CD4-positive, alpha-beta T cell (primary cell): ENCODE results near the gene ABCC11. TPM values are rescaled to one million over a fixed set of nuclear protein-coding genes. Genes with fewer than 3 reads are reported as not detected.
"Not testable (repeated sequence)": the region's sequence is repeated elsewhere in the genome, so short reads cannot be mapped to it uniquely, and the experiment has no call there.

ENCODE experiments used
- ATAC-seq: fragments of 200-7000 bp; cut with Tn5 transposase; one replicate; pipeline ENCODE4 v1.10.0; 2022; ENCODE audit warnings: mild to moderate bottlenecking; ENCODE audit not compliant: poor library complexity
- CTCF ChIA-PET: fragments of 350-600 bp; sonication (Branson Sonifier 250); formaldehyde crosslinking; loops from one replicate; lab custom pipeline; 2021; ENCODE audit warnings: antibody characterized with exemption, inconsistent platforms; lab: Charles Lee
- POLR2A ChIA-PET: fragments of 350-600 bp; sonication (Branson Sonifier 250); formaldehyde crosslinking; loops from one replicate; lab custom pipeline; 2021; ENCODE audit warnings: antibody characterized with exemption, inconsistent platforms; lab: Charles Lee
- DNase-seq, 14 experiments: peaks; one replicate each; pipeline ENCODE4 v3.0.0-alpha.2; 2013 to 2020; ENCODE audit warnings: mixed read lengths in 2 of 14
- H3K27ac ChIP-seq, 2 donors: one replicate each; pipeline versions ENCODE4 v1.5.1 to v1.7.0; 2013; ENCODE audit warnings: low read length in 2 of 2, low read depth in 1 of 2, mild to moderate bottlenecking in 1 of 2
- H3K27me3 ChIP-seq, 2 experiments: 1 replicate in 1 of 2; 2 replicates in 1 of 2; pipeline versions ENCODE4 v1.6.1 to v1.7.0; 2013; ENCODE audit warnings: low read length in 2 of 2, control low read depth in 1 of 2, mild to moderate bottlenecking in 1 of 2, moderate library complexity in 1 of 2; ENCODE audit not compliant: insufficient read depth in 2 of 2, control insufficient read depth in 1 of 2
- H3K36me3 ChIP-seq: one replicate; pipeline ENCODE4 v1.6.1; 2013; ENCODE audit warnings: low read length, control low read depth; ENCODE audit not compliant: insufficient read depth
- H3K4me1 ChIP-seq: one replicate; pipeline ENCODE4 v1.6.1; 2013; ENCODE audit warnings: low read length, control low read depth; ENCODE audit not compliant: insufficient read depth
- H3K4me3 ChIP-seq: one replicate; pipeline ENCODE4 v1.5.1; 2013; ENCODE audit warnings: mild to moderate bottlenecking, low read length, moderate library complexity
- H3K9me3 ChIP-seq, 2 experiments: 1 replicate in 1 of 2; 2 replicates in 1 of 2; pipeline versions ENCODE4 v1.6.1 to v1.7.0; 2013; ENCODE audit warnings: low read length in 2 of 2, mild to moderate bottlenecking in 2 of 2, control low read depth in 1 of 2, moderate library complexity in 1 of 2; ENCODE audit not compliant: control insufficient read depth in 1 of 2, insufficient read depth in 1 of 2
- H3K27ac Mint-ChIP-seq: one replicate; pipeline ENCODE4 v1.8.0; 2020; ENCODE audit warnings: mixed read lengths
- H3K27me3 Mint-ChIP-seq: one replicate; pipeline ENCODE4 v1.8.0; 2021; ENCODE audit warnings: mixed read lengths
- H3K36me3 Mint-ChIP-seq: one replicate; pipeline ENCODE4 v1.8.0; 2021; ENCODE audit warnings: low read depth, mixed read lengths
- H3K4me1 Mint-ChIP-seq: one replicate; pipeline ENCODE4 v1.8.0; 2021; ENCODE audit warnings: low read depth, mixed read lengths
- H3K4me3 Mint-ChIP-seq: one replicate; pipeline ENCODE4 v1.8.0; 2020; ENCODE audit warnings: mild to moderate bottlenecking, mixed read lengths
- H3K9me3 Mint-ChIP-seq: one replicate; pipeline ENCODE4 v1.8.0; 2020; ENCODE audit warnings: mixed read lengths
- CTCF ChIP-seq: fragments of 200-600 bp; IDR thresholded peaks from one replicate; pipeline ENCODE4 v1.8.0; 2022; ENCODE audit warnings: antibody characterized with exemption, mild to moderate bottlenecking
- intact Hi-C, 2 experiments: fragments of 100-400 bp; cut with DNase I in 1 of 2; cut with micrococcal nuclease in 1 of 2; formaldehyde crosslinking; loops; one replicate each; pipeline versions ENCODE4 v1.15.1 to v1.9.0; 2023 to 2025; cut with DNase I, micrococcal nuclease
- total RNA-seq, 174 experiments: library from RNA in 2 of 174; stranded (reverse) in 2 of 174; gene quantifications; one replicate each; pipeline ENCODE4 v1.2.3 and lab custom pipeline; 2021 to 2026

Gene ABCC11
- total RNA-seq, 2 experiments from 2014 or later, result 0.08 TPM; not detected in 1

DNA sequence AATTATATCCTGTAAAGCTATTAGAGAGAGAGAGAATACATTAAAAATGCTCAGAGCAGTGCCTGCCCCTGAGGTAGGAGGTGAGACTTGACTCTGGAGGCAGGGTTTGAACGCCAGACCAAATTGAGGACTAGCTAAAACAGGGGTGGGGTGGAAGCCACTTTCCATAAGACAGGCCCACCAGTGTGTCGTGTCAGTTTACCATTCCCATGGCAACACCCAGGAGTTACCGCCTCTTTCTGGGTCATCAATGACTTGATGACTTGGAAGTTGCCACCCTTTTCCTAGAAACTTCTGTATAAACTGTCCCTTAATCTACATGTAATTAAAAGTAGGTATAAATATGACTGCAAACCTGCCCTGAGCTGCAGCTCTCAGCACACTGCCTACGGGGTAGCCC is 59.6 kb downstream of the ABCC11 start:
- Mint-ChIP-seq H3K9me3 (no peaks in the 10 kb centered on the region), H3K36me3 (no peaks in the 10 kb centered on the region), H3K27me3 (no peaks in the 10 kb centered on the region), H3K4me3 (no peak overlapping the region), H3K27ac (no peak overlapping the region), H3K4me1 (no peaks in the 10 kb centered on the region)
- ATAC-seq, result no peak
- Histone ChIP-seq H3K4me3 (no peak overlapping the region), H3K27ac (no peak overlapping the region), H3K36me3 (no peaks in the 10 kb centered on the region), H3K27me3 (no peaks in the 10 kb centered on the region), H3K4me1 (no peaks in the 10 kb centered on the region), H3K9me3 (no peaks in the 10 kb centered on the region)
- no peak for DNase-seq
- ChIA-PET POLR2A (no interaction called here), CTCF (no interaction called here)
- no peak for TF ChIP-seq CTCF
- intact Hi-C loops, result no loop called here

DNA sequence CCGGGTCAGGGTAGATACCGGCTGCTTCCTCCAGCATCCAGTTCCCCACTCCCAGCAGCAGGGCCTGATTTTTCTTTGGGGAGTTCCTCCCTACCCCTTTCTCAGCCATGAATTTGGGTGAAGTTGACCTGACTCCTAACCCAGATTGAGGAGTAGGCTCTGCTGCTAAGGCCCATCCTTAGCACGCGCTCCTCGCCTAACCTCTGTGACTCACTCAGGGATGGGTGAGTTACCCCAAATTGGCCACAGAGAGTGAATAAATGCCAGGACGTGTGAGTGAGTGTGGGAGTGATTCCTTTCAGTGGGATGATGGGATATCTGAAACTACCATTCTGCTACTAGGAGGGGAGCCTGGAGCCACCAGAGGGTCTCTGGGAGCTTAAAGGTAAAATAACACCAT is 62.7 kb downstream of the ABCC11 start:
- no peaks in the 10 kb centered on the region for H3K36me3 ChIP-seq
- H3K4me3 ChIP-seq, result no peak overlapping the region
- no peaks in the 10 kb centered on the region for H3K4me1 Mint-ChIP-seq
- H3K27me3 ChIP-seq, result no peaks in the 10 kb centered on the region
- no peak overlapping the region for H3K4me3 Mint-ChIP-seq
- ChIA-PET POLR2A (no interaction called here), CTCF (no interaction called here)
- DNase-seq (no peak), ATAC-seq (no peak)
- H3K4me1 ChIP-seq, result no peaks in the 10 kb centered on the region
- intact Hi-C loops, result no loop called here
- H3K9me3 ChIP-seq, result no peaks in the 10 kb centered on the region
- no peaks in the 10 kb centered on the region for H3K9me3 Mint-ChIP-seq
- H3K36me3 Mint-ChIP-seq, result no peaks in the 10 kb centered on the region
- TF ChIP-seq CTCF, result no peak
- H3K27me3 Mint-ChIP-seq, result no peaks in the 10 kb centered on the region
- H3K27ac ChIP-seq, result no peak overlapping the region
- H3K27ac Mint-ChIP-seq, result no peak overlapping the region

DNA sequence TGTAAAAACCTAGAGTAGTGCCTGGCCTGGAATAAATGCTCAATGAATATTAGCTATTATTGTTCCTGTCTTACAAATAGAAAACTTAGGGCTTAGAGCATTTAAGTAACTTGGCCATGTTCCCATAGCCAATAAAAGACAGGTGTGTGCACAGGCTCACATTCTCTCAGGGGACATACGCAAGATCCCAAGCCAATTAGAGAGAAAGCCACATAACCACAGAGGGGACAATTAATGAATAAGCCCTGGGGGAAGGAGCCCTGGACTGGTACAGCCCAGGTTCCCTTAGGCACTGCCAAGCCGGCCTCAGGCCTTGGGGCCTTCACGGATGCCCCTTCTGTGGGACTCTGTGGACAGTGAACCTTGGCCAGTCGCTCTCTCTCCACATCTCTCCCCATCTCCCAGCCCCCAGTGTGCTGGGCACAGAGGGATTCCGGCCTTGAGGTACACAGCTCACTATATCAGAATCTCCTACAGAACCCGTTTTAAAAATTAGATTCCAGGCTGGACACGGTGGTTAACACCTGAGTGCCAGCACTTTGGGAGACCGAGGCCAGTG is 64.3 kb downstream of the ABCC11 start:
- TF ChIP-seq CTCF, result no peak
- Histone ChIP-seq H3K9me3 (no peaks in the 10 kb centered on the region), H3K27ac (no peak overlapping the region), H3K27me3 (peaks cover 0 to 2% of the 10 kb centered on the region in 2 experiments), H3K4me1 (no peaks in the 10 kb centered on the region), H3K4me3 (no peak overlapping the region), H3K36me3 (no peaks in the 10 kb centered on the region)
- no peak overlapping the region for H3K4me3 Mint-ChIP-seq
- H3K4me1 Mint-ChIP-seq, result no peaks in the 10 kb centered on the region
- intact Hi-C loops, result no loop called here
- no peaks in the 10 kb centered on the region for H3K9me3 Mint-ChIP-seq
- DNase-seq, result no peak
- ChIA-PET CTCF (no interaction called here), POLR2A (interaction anchor here (0.6 kb wide), 1 partner anchor 12 kb away, joined by 5 read pairs; no protein-coding TSS in a partner anchor)
- no peak for ATAC-seq
- H3K36me3 Mint-ChIP-seq, result no peaks in the 10 kb centered on the region
- H3K27ac Mint-ChIP-seq, result no peak overlapping the region
- H3K27me3 Mint-ChIP-seq, result peaks cover 2% of the 10 kb centered on the region

DNA sequence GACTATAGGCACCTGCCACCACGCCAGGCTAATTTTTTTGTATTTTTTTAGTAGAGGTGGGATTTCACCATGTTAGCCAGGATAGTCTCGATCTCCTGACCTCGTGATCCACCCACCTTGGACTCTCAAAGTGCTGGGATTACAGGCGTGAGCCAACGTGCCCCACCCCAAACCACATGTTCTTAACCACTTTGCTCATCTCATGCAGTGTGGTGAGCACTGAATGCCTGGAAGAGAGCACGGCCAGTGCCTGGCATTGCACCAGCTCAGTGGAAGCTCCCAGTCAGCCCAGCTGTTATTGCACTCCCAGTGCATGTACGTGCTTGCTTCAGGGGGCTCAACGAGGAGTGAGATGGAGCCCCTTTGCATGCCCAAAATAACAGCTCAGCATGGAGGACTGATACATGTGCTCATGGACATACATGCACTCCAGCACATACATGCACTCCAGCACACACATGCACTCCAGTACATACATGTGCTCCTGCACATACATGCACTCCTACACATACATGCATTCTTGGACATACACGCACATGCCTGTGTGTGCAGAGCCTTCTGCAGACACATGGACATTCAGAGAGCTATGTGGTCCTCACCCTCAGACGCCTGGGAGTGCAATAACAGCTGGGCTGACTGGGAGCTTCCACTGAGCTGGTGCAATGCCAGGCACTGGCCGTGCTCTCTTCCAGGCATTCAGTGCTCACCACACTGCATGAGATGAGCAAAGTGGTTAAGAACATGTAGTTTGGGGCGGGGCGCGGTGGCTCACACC is 65.4 kb downstream of the ABCC11 start:
- not testable (repeated sequence) for H3K4me1 Mint-ChIP-seq

More for the DNA sequence above, 65.4 kb downstream of the ABCC11 start:
- H3K4me3 Mint-ChIP-seq, H3K36me3 ChIP-seq, H3K9me3 ChIP-seq, H3K27ac Mint-ChIP-seq, intact Hi-C loops, H3K9me3 Mint-ChIP-seq, POLR2A ChIA-PET, H3K36me3 Mint-ChIP-seq, H3K4me3 ChIP-seq, H3K27me3 ChIP-seq, DNase-seq, ATAC-seq, H3K4me1 ChIP-seq, H3K27me3 Mint-ChIP-seq, CTCF ChIA-PET, H3K27ac ChIP-seq: not testable (repeated sequence)
